ENCODE results near the gene DNAL1. TPM values are rescaled to one million over a fixed set of nuclear protein-coding genes. Genes with fewer than 3 reads are reported as not detected.

DNAL1 gene
- total RNA-seq, 6 experiments from 2014 or later = 13.0 to 17.7 (median 14.7) TPM

DNA sequence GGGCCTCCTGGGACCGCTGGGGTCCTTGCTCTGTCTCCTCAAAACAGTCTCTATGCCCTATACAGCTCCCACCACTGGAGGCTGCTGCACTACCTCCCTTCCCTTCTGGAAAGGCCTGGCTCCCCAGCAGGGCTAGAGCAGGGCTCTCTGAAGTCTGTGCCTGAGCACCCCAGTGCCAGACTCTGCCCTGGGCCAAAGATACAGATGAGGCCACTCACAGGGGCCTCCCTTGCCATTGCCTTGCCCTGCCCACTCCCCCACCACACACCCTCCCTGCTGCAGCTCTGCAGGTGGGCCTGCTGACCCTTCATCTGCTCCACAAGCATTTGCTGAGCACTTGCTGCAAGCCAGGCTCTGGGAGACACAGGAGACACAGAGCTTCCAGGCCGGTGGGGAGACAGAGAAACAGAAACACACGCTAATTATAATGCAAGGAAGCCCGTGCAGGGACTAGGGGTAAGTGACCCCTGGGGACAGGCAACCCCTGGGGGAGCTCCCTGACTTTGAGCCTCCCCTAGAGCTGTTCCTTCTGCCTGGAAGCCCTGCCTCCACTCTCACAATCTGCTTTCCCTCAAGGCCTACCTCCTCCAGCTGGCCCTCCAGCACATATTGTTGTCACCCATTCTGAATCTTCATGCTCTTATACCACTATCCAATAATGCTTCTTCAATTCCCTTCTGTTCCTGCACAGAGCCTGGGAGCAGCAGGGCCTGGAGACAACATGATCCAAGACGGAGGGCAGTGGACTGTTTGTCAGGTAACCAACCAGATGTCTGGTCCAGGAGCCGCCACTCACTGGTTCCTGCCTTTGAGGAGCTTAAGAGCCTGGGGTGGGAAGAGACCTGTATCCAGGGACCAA, 102.0 kb downstream of the DNAL1 start:
- TF ChIP-seq, protein P1, sequence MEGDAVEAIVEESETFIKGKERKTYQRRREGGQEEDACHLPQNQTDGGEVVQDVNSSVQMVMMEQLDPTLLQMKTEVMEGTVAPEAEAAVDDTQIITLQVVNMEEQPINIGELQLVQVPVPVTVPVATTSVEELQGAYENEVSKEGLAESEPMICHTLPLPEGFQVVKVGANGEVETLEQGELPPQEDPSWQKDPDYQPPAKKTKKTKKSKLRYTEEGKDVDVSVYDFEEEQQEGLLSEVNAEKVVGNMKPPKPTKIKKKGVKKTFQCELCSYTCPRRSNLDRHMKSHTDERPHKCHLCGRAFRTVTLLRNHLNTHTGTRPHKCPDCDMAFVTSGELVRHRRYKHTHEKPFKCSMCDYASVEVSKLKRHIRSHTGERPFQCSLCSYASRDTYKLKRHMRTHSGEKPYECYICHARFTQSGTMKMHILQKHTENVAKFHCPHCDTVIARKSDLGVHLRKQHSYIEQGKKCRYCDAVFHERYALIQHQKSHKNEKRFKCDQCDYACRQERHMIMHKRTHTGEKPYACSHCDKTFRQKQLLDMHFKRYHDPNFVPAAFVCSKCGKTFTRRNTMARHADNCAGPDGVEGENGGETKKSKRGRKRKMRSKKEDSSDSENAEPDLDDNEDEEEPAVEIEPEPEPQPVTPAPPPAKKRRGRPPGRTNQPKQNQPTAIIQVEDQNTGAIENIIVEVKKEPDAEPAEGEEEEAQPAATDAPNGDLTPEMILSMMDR (IDR thresholded peaks at IDR 0.05) = peak; percentile 39; the same call in 1 of the 2 replicates
- H3K27me3 Mint-ChIP-seq (ENCODE audit: insufficient read depth) = peaks cover 2% of the 10 kb centered on the region
- H3K36me3 Mint-ChIP-seq (ENCODE audit: low read depth) = no peaks in the 10 kb centered on the region
- H3K4me1 Mint-ChIP-seq (ENCODE audit: low read depth) = peaks cover 88% of the 10 kb centered on the region
- DNase-seq = no peak
- H3K27ac Mint-ChIP-seq = peak overlapping the region; percentile 13; the same call in 1 of the 2 replicates
- no peak overlapping the region for H3K4me3 Mint-ChIP-seq
- no peaks in the 10 kb centered on the region for H3K9me3 Mint-ChIP-seq

DNA sequence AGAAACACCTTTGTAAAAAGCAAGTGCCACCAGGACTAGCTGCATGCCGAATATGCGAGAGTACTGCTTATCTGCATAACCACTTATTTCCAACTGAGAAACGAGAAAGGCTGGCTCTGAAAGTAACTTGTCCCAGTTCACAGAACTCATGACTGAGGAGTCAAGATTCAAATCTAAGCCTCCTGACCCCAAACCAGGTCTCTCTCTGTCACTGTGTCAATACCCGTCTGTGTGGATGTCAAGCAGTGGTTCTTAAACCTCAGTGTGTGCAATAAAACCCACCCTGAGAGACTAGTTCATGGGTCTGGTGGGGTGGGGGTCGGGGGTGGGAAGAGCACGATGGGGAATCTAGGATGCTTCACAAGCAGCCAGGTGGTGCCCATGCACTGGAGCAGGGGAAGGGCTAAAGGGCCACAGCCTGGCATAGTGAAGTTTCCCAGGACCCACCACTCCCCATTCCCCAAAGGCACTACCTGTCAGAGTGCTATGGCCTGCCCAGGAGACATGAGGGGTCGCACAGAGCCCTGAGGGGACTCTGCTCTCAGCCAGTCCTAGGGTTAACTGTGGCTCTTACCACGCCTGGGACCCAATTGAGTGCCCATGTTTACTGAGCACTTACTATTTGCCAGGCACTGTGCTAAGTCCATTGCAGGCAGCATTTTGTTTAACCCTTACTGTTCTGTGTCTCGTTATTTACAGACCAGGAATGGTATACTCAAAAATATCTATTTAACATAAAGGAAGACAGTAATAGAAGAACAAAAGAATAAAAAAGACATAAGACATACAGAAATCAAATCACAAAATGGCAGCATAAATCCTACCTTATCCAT, 102.8 kb downstream of the DNAL1 start:
- peaks cover 4% of the 10 kb centered on the region for H3K27me3 Mint-ChIP-seq (ENCODE audit: insufficient read depth)
- TF ChIP-seq, protein P1 (IDR thresholded peaks at IDR 0.05) = no peak
- H3K9me3 Mint-ChIP-seq = no peaks in the 10 kb centered on the region
- no peaks in the 10 kb centered on the region; the same call in 1 of the 2 replicates for H3K36me3 Mint-ChIP-seq (ENCODE audit: low read depth)
- peak overlapping the region; percentile 21; the same call in 1 of the 2 replicates for H3K27ac Mint-ChIP-seq
- peaks cover 88% of the 10 kb centered on the region for H3K4me1 Mint-ChIP-seq (ENCODE audit: low read depth)
- no peak overlapping the region for H3K4me3 Mint-ChIP-seq
- no peak for DNase-seq

DNA sequence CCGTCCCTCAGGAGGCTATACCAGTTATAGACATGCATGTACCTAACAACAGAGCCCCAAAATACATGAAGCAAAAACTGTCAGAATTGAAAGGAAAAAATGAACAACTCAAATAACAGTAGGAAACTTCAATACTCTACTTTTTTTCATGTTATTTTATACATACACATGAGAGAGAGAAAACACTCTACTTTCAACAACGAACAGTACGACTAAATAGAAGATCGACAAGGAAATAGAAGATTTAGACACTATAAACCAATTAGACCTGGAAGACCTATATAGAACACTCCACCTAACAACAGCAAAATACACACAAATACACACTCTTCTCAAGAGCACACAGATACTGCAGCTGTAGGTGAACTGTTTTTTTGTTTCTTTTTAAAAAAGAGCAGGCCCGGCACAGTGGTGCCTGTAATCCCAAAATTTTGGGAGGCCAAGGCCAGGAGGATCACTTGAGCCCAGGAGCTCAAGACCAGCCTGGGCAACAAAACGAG, 104.1 kb downstream of the DNAL1 start:
- no peak for DNase-seq
- no peak overlapping the region for H3K4me3 Mint-ChIP-seq
- H3K27me3 Mint-ChIP-seq (ENCODE audit: insufficient read depth) = peaks cover 6% of the 10 kb centered on the region
- no peak overlapping the region for H3K27ac Mint-ChIP-seq
- H3K4me1 Mint-ChIP-seq (ENCODE audit: low read depth) = peaks cover 88% of the 10 kb centered on the region
- H3K9me3 Mint-ChIP-seq = no peaks in the 10 kb centered on the region
- TF ChIP-seq, protein P1 (IDR thresholded peaks at IDR 0.05) = no peak
- no peaks in the 10 kb centered on the region; the same call in 1 of the 2 replicates for H3K36me3 Mint-ChIP-seq (ENCODE audit: low read depth)

DNA sequence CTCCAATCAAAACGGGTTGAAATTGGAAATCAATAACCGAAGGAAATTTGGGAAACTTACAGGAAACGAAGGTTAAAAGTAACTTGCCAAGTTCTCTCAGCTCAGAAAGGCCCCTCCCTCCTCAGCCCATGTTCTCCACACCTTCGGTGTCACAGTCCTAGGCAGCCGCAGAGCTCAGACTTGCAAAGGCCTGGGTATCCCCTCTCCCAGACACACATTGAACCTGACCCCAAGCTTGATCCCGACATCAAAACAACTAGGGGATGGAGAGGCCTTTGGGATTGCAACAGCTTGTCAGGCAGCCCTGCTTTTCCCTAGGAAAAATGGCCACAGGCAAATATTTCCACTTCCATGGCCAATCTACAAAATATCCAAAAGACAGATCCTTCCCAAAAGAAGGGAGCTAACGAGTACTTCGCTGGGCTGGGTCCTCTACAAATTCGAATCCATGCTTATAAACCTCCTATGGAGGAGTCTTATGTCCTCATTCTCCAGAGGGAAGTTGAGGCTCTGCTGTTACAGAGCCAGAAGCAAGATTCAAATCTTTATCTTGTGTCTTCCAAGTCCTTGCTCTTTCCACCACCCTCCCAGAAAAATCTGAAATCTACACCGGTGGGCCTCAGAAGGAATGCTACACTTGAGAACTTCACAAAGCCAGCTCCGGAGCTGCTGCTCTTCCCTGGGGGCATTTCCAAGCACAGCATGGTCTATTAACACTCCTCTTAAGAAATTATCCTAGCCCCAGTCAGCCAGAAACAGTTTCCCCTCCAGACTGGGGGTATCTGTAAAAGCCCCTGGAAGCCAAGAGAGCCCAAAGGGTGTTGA, 105.1 kb downstream of the DNAL1 start:
- Mint-ChIP-seq H3K4me3 (no peak overlapping the region), H3K4me1 (ENCODE audit: low read depth) (peaks cover 88% of the 10 kb centered on the region), H3K27ac (peak overlapping the region; percentile 10; the same call in 1 of the 2 replicates), H3K36me3 (ENCODE audit: low read depth) (no peaks in the 10 kb centered on the region; the same call in 1 of the 2 replicates), H3K9me3 (no peaks in the 10 kb centered on the region), H3K27me3 (ENCODE audit: insufficient read depth) (peaks cover 8% of the 10 kb centered on the region)
- no peak for DNase-seq
- TF ChIP-seq, protein P1 (IDR thresholded peaks at IDR 0.05) = no peak

DNA sequence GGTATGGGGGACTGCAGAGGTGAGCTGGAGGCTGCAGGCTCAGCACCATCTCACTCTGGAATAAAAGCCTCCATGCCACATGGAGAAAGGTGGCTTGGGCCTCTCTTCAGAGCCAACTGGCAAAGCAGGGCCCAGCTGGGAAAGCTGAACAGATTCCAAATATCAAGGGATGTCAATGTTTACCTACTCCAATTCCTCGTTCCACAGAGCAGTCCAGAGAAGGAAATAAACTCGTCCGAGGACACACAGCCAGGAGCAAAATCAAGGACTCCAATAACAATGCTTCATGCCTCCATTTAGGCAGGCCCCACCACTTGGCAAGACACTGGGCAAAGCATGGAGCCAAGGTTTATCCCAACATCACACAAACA, 105.7 kb downstream of the DNAL1 start:
- TF ChIP-seq, protein P1 (IDR thresholded peaks at IDR 0.05) = no peak
- no peaks in the 10 kb centered on the region; the same call in 1 of the 2 replicates for H3K36me3 Mint-ChIP-seq (ENCODE audit: low read depth)
- H3K9me3 Mint-ChIP-seq = no peaks in the 10 kb centered on the region
- no peak overlapping the region for H3K4me3 Mint-ChIP-seq
- peaks cover 88% of the 10 kb centered on the region for H3K4me1 Mint-ChIP-seq (ENCODE audit: low read depth)
- H3K27me3 Mint-ChIP-seq (ENCODE audit: insufficient read depth) = peaks cover 8% of the 10 kb centered on the region
- no peak overlapping the region for H3K27ac Mint-ChIP-seq
- DNase-seq = no peak
